ENCODE measurements around the gene PLA2G4E. TPM values are rescaled to one million over a fixed set of nuclear protein-coding genes. Genes with fewer than 3 reads are reported as not detected.

PLA2G4E gene
- total RNA-seq, 1 experiment from 2014 or later = not detected

DNA sequence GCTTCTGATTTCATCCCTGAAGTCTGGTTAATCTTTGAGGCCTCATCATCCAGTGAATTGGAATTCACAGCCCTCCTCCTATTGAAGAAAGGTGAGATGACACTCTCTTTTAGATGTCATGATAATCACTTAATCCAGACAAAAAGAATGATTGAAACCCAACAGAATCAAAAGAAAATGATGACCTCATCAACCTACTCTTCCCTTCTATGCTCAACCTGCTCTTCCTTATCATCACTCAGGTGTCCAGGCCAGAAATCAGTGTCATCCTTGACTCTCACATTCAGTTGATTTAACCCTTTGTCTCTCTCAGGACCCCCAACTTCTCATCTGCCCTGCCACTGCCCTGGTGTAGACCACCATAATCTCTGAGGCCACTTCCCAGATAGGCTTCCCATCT, 11.8 kb downstream of the PLA2G4E start:
- Histone ChIP-seq H4K20me1 (ENCODE audit: insufficient read depth) (no peaks in the 10 kb centered on the region), H3K79me2 (ENCODE audit: low read depth) (no peaks in the 10 kb centered on the region), H3K36me3 (ENCODE audit: low read depth) (no peaks in the 10 kb centered on the region), H3K4me2 (no peak overlapping the region), H2AFZ (no peak overlapping the region), H3K27me3 (ENCODE audit: insufficient read depth, low read depth) (no peaks in the 10 kb centered on the region), H3F3A (ENCODE audit: insufficient read depth, low read depth) (peaks cover 15% of the 10 kb centered on the region), H3K9me2 (ENCODE audit: insufficient read depth) (no peaks in the 10 kb centered on the region), H3K27ac (no peak overlapping the region), H3K4me3 (no peak overlapping the region), H3K4me1 (replicated peaks; ENCODE audit: insufficient read depth) (peaks cover 33% of the 10 kb centered on the region), H3K9me3 (ENCODE audit: insufficient read depth, low read depth) (0 out of 2 replicates have a peak, but pooled peaks cover 4% of the 10 kb centered on the region)
- CTCF ChIA-PET = no interaction called here
- no peak for TF ChIP-seq EZH2 (IDR thresholded peaks at IDR 0.05; ENCODE audit: low read depth)
- TF ChIP-seq, protein P1, sequence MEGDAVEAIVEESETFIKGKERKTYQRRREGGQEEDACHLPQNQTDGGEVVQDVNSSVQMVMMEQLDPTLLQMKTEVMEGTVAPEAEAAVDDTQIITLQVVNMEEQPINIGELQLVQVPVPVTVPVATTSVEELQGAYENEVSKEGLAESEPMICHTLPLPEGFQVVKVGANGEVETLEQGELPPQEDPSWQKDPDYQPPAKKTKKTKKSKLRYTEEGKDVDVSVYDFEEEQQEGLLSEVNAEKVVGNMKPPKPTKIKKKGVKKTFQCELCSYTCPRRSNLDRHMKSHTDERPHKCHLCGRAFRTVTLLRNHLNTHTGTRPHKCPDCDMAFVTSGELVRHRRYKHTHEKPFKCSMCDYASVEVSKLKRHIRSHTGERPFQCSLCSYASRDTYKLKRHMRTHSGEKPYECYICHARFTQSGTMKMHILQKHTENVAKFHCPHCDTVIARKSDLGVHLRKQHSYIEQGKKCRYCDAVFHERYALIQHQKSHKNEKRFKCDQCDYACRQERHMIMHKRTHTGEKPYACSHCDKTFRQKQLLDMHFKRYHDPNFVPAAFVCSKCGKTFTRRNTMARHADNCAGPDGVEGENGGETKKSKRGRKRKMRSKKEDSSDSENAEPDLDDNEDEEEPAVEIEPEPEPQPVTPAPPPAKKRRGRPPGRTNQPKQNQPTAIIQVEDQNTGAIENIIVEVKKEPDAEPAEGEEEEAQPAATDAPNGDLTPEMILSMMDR (conservative IDR thresholded peaks at IDR 0.05) = no peak
- POLR2A ChIA-PET (ENCODE audit: unreplicated experiment) = no interaction called here
- DNase-seq = no peak
- intact Hi-C loops (cut with micrococcal nuclease; ENCODE audit: unreplicated experiment) = no loop called here
- BruUV-seq (replicated peaks) = no TSS peak

GRCh38 chr15:42007386-42007785, 13.5 kb downstream of the PLA2G4E start:
- no peaks in the 10 kb centered on the region for H4K20me1 ChIP-seq (ENCODE audit: insufficient read depth)

GRCh38 chr15:42002333-42002732, 18.5 kb downstream of the PLA2G4E start:
- POLR2A ChIA-PET (ENCODE audit: unreplicated experiment) = interaction anchor here (0.6 kb wide), 1 partner anchor 23 kb away, joined by 5 read pairs; no protein-coding TSS in a partner anchor
- no peak for TF ChIP-seq EZH2 (IDR thresholded peaks at IDR 0.05; ENCODE audit: low read depth)
- TF ChIP-seq, protein P1 (conservative IDR thresholded peaks at IDR 0.05) = no peak
- Histone ChIP-seq H3K36me3 (ENCODE audit: low read depth) (no peaks in the 10 kb centered on the region), H3K9me3 (ENCODE audit: insufficient read depth, low read depth) (0 out of 2 replicates have a peak, but pooled peaks cover 4% of the 10 kb centered on the region), H3K27me3 (ENCODE audit: insufficient read depth, low read depth) (no peaks in the 10 kb centered on the region), H3F3A (ENCODE audit: insufficient read depth, low read depth) (no peaks in the 10 kb centered on the region), H3K79me2 (ENCODE audit: low read depth) (no peaks in the 10 kb centered on the region), H2AFZ (no peak overlapping the region), H4K20me1 (ENCODE audit: insufficient read depth) (no peaks in the 10 kb centered on the region), H3K4me2 (no peak overlapping the region), H3K9me2 (ENCODE audit: insufficient read depth) (no peaks in the 10 kb centered on the region), H3K27ac (no peak overlapping the region), H3K4me1 (replicated peaks; ENCODE audit: insufficient read depth) (no peaks in the 10 kb centered on the region), H3K4me3 (no peak overlapping the region)
- CTCF ChIA-PET = interaction anchor here (0.7 kb wide), 1 partner anchor 425 kb away, joined by 10 read pairs; no protein-coding TSS in a partner anchor
- intact Hi-C loops (cut with micrococcal nuclease; ENCODE audit: unreplicated experiment) = no loop called here
- DNase-seq = no peak
- no TSS peak for BruUV-seq (replicated peaks)

More at GRCh38 chr15:42007386-42007785, 13.5 kb downstream of the PLA2G4E start:
- peaks cover 27% of the 10 kb centered on the region for H3K4me1 ChIP-seq (replicated peaks; ENCODE audit: insufficient read depth)
- CTCF ChIA-PET = no interaction called here
- no peaks in the 10 kb centered on the region for H3K9me2 ChIP-seq (ENCODE audit: insufficient read depth)
- H3K27ac ChIP-seq = no peak overlapping the region
- TF ChIP-seq, protein P1 (conservative IDR thresholded peaks at IDR 0.05) = no peak
- no TSS peak for BruUV-seq (replicated peaks)
- H3K36me3 ChIP-seq (ENCODE audit: low read depth) = no peaks in the 10 kb centered on the region
- intact Hi-C loops (cut with micrococcal nuclease; ENCODE audit: unreplicated experiment) = no loop called here
- H3K4me3 ChIP-seq = no peak overlapping the region
- POLR2A ChIA-PET (ENCODE audit: unreplicated experiment) = no interaction called here
- H2AFZ ChIP-seq = no peak overlapping the region
- no peak overlapping the region for H3K4me2 ChIP-seq
- 0 out of 2 replicates have a peak, but pooled peaks cover 4% of the 10 kb centered on the region for H3K9me3 ChIP-seq (ENCODE audit: insufficient read depth, low read depth)
- peaks cover 12% of the 10 kb centered on the region for H3F3A ChIP-seq (ENCODE audit: insufficient read depth, low read depth)
- H3K79me2 ChIP-seq (ENCODE audit: low read depth) = no peaks in the 10 kb centered on the region
- no peaks in the 10 kb centered on the region for H3K27me3 ChIP-seq (ENCODE audit: insufficient read depth, low read depth)
- no peak for DNase-seq

Data from PC-9 (cell line).